ENCODE results near the gene MACROD2.
A peak's percentile ranks its signal among the peaks of the same experiment; 100 is the strongest.

MACROD2 gene

DNA sequence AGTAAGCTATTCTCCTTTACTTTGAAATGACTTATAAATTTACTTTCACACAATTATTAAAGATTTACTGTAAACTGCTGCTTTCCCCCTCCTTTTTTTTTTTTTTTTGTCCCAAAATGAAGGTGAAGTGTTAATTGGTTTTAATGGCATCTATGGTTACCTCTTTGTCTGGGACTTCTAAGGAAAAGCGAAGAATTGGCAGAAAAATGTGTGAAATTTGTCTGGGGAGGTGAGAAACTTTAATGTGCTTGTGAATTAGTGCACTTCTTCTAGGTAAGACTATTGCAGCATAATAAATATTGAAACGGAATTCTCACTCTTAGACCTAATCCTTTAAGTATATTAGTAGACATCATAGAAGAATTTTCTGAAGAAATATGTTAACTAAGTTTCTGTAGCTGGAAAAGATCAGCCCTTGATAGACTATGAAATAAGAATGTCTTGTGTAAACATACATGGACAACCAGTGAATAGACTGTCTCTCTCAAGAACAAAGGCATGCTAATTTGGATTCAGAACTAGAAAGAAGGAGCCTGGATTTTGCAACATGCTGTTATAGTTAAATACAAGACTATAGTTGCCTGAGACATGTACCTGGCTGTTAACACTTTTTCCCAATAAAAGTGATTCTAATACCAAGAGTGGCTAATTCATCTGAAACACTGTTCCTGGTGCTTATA, 318.2 kb downstream of the MACROD2 start:
- no peak overlapping the region for H3K27ac ChIP-seq
- H3K27me3 ChIP-seq (ENCODE audit: control insufficient read depth, insufficient read depth, low read length), result no peaks in the 10 kb centered on the region
- no peak overlapping the region for H2AFZ ChIP-seq
- no peak overlapping the region for H3K4me3 ChIP-seq (ENCODE audit: low read depth, low read length)
- TF ChIP-seq, protein P1, sequence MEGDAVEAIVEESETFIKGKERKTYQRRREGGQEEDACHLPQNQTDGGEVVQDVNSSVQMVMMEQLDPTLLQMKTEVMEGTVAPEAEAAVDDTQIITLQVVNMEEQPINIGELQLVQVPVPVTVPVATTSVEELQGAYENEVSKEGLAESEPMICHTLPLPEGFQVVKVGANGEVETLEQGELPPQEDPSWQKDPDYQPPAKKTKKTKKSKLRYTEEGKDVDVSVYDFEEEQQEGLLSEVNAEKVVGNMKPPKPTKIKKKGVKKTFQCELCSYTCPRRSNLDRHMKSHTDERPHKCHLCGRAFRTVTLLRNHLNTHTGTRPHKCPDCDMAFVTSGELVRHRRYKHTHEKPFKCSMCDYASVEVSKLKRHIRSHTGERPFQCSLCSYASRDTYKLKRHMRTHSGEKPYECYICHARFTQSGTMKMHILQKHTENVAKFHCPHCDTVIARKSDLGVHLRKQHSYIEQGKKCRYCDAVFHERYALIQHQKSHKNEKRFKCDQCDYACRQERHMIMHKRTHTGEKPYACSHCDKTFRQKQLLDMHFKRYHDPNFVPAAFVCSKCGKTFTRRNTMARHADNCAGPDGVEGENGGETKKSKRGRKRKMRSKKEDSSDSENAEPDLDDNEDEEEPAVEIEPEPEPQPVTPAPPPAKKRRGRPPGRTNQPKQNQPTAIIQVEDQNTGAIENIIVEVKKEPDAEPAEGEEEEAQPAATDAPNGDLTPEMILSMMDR (IDR thresholded peaks at IDR 0.05), result no peak
- H3K79me2 ChIP-seq, result no peaks in the 10 kb centered on the region
- no peaks in the 10 kb centered on the region for H3K4me1 ChIP-seq
- no peak overlapping the region for H3K4me2 ChIP-seq (ENCODE audit: low read length)
- no peak overlapping the region for H3K9ac ChIP-seq
- no peaks in the 10 kb centered on the region for H3K9me3 ChIP-seq (ENCODE audit: control insufficient read depth, low read length)
- no peaks in the 10 kb centered on the region for H3K36me3 ChIP-seq (ENCODE audit: control insufficient read depth, insufficient read depth, low read length)

- no peaks in the 10 kb centered on the region for H3K36me3 ChIP-seq (ENCODE audit: control insufficient read depth, insufficient read depth, low read length)
- no peak overlapping the region for H3K4me3 ChIP-seq (ENCODE audit: low read depth, low read length)
- no peak overlapping the region for H3K27ac ChIP-seq
- no peak overlapping the region for H3K9ac ChIP-seq
- H3K79me2 ChIP-seq, result no peaks in the 10 kb centered on the region
- H3K9me3 ChIP-seq (ENCODE audit: control insufficient read depth, low read length), result no peaks in the 10 kb centered on the region
- no peaks in the 10 kb centered on the region for H3K4me1 ChIP-seq
- H2AFZ ChIP-seq, result no peak overlapping the region
- no peak overlapping the region for H3K4me2 ChIP-seq (ENCODE audit: low read length)
- no peaks in the 10 kb centered on the region for H3K27me3 ChIP-seq (ENCODE audit: control insufficient read depth, insufficient read depth, low read length)
- TF ChIP-seq, protein P1 (IDR thresholded peaks at IDR 0.05), result no peak
These were observed 324.4 kb downstream of the MACROD2 start for GRCh38 chr20:14319704-14320103.

GRCh38 chr20:14331646-14332045, 336.3 kb downstream of the MACROD2 start:
- H3K36me3 ChIP-seq (ENCODE audit: control insufficient read depth, insufficient read depth, low read length), result no peaks in the 10 kb centered on the region
- TF ChIP-seq, protein P1 (IDR thresholded peaks at IDR 0.05), result no peak
- H3K4me2 ChIP-seq (ENCODE audit: low read length), result peak overlapping the region; percentile 58
- no peaks in the 10 kb centered on the region for H3K27me3 ChIP-seq (ENCODE audit: control insufficient read depth, insufficient read depth, low read length)
- peaks cover 9% of the 10 kb centered on the region for H3K79me2 ChIP-seq
- H3K9me3 ChIP-seq (ENCODE audit: control insufficient read depth, low read length), result no peaks in the 10 kb centered on the region
- H3K9ac ChIP-seq, result no peak overlapping the region
- peaks cover 17% of the 10 kb centered on the region for H3K4me1 ChIP-seq
- peak overlapping the region; percentile 93 for H3K4me3 ChIP-seq (ENCODE audit: low read depth, low read length)
- peak overlapping the region; percentile 50 for H3K27ac ChIP-seq
- H2AFZ ChIP-seq, result peak overlapping the region; percentile 10

DNA sequence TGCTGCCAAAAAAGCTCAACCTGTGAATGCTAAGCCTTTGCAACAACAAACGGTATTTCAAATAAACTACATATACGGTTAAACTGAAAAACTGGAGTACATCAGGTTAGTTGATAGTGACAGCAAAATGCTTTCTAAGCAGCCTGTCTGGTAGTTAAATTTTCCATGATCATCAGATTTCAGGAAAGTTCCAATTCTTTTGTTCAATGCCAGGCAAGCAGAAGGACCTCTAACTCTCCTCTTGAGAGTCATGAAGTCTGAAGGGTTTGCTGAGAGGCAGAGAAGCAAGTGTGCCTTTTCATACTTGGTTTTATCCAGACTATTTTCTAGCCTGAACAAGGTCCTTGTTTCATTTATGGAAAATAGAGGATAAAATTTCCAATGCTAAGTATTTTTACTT, 337.6 kb downstream of the MACROD2 start:
- Histone ChIP-seq H3K4me1 (peaks cover 17% of the 10 kb centered on the region), H3K4me2 (ENCODE audit: low read length) (peak overlapping the region; percentile 58), H3K36me3 (ENCODE audit: control insufficient read depth, insufficient read depth, low read length) (no peaks in the 10 kb centered on the region), H3K27me3 (ENCODE audit: control insufficient read depth, insufficient read depth, low read length) (no peaks in the 10 kb centered on the region), H3K4me3 (ENCODE audit: low read depth, low read length) (peak overlapping the region; percentile 93), H3K9me3 (ENCODE audit: control insufficient read depth, low read length) (no peaks in the 10 kb centered on the region), H3K27ac (peak overlapping the region; percentile 50), H3K79me2 (peaks cover 16% of the 10 kb centered on the region), H2AFZ (no peak overlapping the region), H3K9ac (no peak overlapping the region)
- TF ChIP-seq, protein P1 (IDR thresholded peaks at IDR 0.05), result no peak

DNA sequence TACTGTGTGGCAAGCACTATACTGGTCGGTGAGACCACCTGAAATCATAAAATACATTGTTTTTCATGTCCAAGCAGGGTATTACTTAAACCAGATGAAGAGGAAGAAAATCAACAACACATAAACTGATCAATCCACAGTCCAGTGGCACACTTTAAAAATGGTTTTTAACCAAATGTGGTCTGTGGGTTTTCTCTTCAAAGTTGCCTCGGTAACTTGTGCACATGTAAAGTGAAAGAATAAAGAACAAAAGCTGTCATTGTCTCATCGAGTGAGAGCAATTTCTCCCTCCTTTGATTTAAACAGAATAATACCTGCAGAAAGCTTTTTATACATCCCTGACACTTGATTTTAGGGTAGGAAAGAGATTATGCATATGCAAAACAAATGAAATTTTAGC, 338.4 kb downstream of the MACROD2 start:
- Histone ChIP-seq H3K36me3 (ENCODE audit: control insufficient read depth, insufficient read depth, low read length) (no peaks in the 10 kb centered on the region), H3K4me3 (ENCODE audit: low read depth, low read length) (peak overlapping the region; percentile 93), H3K9ac (no peak overlapping the region), H2AFZ (no peak overlapping the region), H3K27ac (peak overlapping the region; percentile 50), H3K9me3 (ENCODE audit: control insufficient read depth, low read length) (no peaks in the 10 kb centered on the region), H3K27me3 (ENCODE audit: control insufficient read depth, insufficient read depth, low read length) (no peaks in the 10 kb centered on the region), H3K4me1 (peaks cover 13% of the 10 kb centered on the region), H3K4me2 (ENCODE audit: low read length) (peak overlapping the region; percentile 58), H3K79me2 (peaks cover 16% of the 10 kb centered on the region)
- TF ChIP-seq, protein P1 (IDR thresholded peaks at IDR 0.05), result no peak

Data from parathyroid adenoma (tissue), 2 donors.